Activated T-helper 17 cell treated with anti-CD3 and anti-CD28 coated beads, Interleukin-2, amount 50 U/mL, for 72 hours (primary cell): ENCODE results near the gene ADNP. TPM values are rescaled to one million over a fixed set of nuclear protein-coding genes. Genes with fewer than 3 reads are reported as not detected.
"Not testable (repeated sequence)": the region's sequence is repeated elsewhere in the genome, so short reads cannot be mapped to it uniquely, and the experiment has no call there.

Source experiments
- ATAC-seq: fragments of 150-1000 bp; cut with Tn5 transposase; replicated peaks from 2 replicates; pipeline ENCODE4 v1.10.0; 2021; ENCODE audit warnings: mild to moderate bottlenecking, moderate library complexity
- H3K27ac Mint-ChIP-seq: one replicate; pipeline ENCODE4 v1.8.0; 2022; ENCODE audit warnings: mixed read lengths
- H3K27me3 Mint-ChIP-seq: one replicate; pipeline ENCODE4 v1.8.0; 2022; ENCODE audit warnings: mixed read lengths
- H3K36me3 Mint-ChIP-seq: one replicate; pipeline ENCODE4 v1.8.0; 2022; ENCODE audit warnings: low read depth, mild to moderate bottlenecking, mixed read lengths
- H3K4me1 Mint-ChIP-seq: one replicate; pipeline ENCODE4 v1.8.0; 2022; ENCODE audit warnings: mixed read lengths
- H3K4me3 Mint-ChIP-seq: one replicate; pipeline ENCODE4 v1.8.0; 2022; ENCODE audit warnings: mild to moderate bottlenecking, mixed read lengths
- H3K9me3 Mint-ChIP-seq: one replicate; pipeline ENCODE4 v1.8.0; 2022; ENCODE audit warnings: mixed read lengths
- total RNA-seq, 2 donors: library from RNA; stranded (reverse); gene quantifications; one replicate each; pipeline ENCODE4 v1.2.3, GENCODE V29; 2022

The ADNP gene
- total RNA-seq: 10 to 100 TPM; 57.9 to 75.4 TPM

GRCh38 chr20:50931306-50932015 is at the start of gene ADNP:
TSS of gene ADNP (minus strand) at chr20:50931437. CDS start at chr20:50903996, 27,441 bp downstream.
- peak; percentile 75 for ATAC-seq
- no peaks in the 10 kb centered on the region for H3K27me3 Mint-ChIP-seq
- H3K4me1 Mint-ChIP-seq: peaks cover 24% of the 10 kb centered on the region
- no peaks in the 10 kb centered on the region for H3K9me3 Mint-ChIP-seq
- peaks cover 94% of the 10 kb centered on the region for H3K36me3 Mint-ChIP-seq
- H3K4me3 Mint-ChIP-seq: peak within 1 kb of the TSS; percentile 94
- H3K27ac Mint-ChIP-seq: peak within 1 kb of the TSS; percentile 97

GRCh38 chr20:50980071-50980681 is 48.9 kb upstream of the ADNP start:
- ATAC-seq: peak; percentile 90
- Mint-ChIP-seq H3K9me3 (no peaks in the 10 kb centered on the region), H3K4me3 (peak overlapping the region; percentile 58), H3K27me3 (peaks cover 34% of the 10 kb centered on the region), H3K36me3 (no peaks in the 10 kb centered on the region), H3K27ac (peak overlapping the region; percentile 90), H3K4me1 (peaks cover 15% of the 10 kb centered on the region)

DNA sequence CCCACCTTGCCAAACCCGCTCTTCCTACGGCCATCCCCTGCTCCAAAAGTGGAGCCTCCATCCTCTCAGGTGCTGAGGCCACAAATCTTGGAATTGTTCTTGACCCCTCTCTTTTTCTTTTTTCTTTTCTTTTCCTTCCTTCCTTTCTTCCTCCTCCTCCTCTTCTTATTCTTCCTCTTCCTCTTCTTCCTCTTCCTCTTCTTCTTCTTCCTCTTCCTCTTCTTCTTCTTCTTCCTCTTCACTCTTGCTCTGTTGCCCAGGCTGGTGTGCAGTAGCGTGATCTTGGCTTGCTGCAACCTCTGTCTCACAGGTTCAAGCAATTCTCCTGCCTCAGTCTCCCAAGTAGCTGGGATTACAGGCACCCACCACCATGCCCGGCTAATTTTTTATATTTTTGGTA is 47.3 kb upstream of the ADNP start:
- not testable (repeated sequence) for H3K36me3 Mint-ChIP-seq
- peak overlapping the region; percentile 90 for H3K27ac Mint-ChIP-seq

GRCh38 chr20:50977066-50978021 is 46.1 kb upstream of the ADNP start:
- H3K27ac Mint-ChIP-seq: no peak overlapping the region
- H3K4me1 Mint-ChIP-seq: peaks cover 15% of the 10 kb centered on the region
- H3K36me3 Mint-ChIP-seq: no peaks in the 10 kb centered on the region
- H3K27me3 Mint-ChIP-seq: peaks cover 26% of the 10 kb centered on the region
- no peak overlapping the region for H3K4me3 Mint-ChIP-seq
- no peak for ATAC-seq
- no peaks in the 10 kb centered on the region for H3K9me3 Mint-ChIP-seq

More for the DNA sequence above, 47.3 kb upstream of the ADNP start:
- H3K4me3 Mint-ChIP-seq, H3K9me3 Mint-ChIP-seq, ATAC-seq: not testable (repeated sequence)
- Mint-ChIP-seq H3K27me3 (peaks cover 35% of the 10 kb centered on the region), H3K4me1 (peaks cover 15% of the 10 kb centered on the region)

- Mint-ChIP-seq H3K27ac (no peak overlapping the region), H3K4me3 (no peak overlapping the region), H3K27me3 (peaks cover 29% of the 10 kb centered on the region), H3K36me3 (no peaks in the 10 kb centered on the region), H3K9me3 (no peaks in the 10 kb centered on the region), H3K4me1 (peaks cover 15% of the 10 kb centered on the region)
- ATAC-seq: no peak
Measured at GRCh38 chr20:50975701-50976330, 44.6 kb upstream of the ADNP start.

- H3K4me3 Mint-ChIP-seq: no peak overlapping the region
- no peaks in the 10 kb centered on the region for H3K36me3 Mint-ChIP-seq
- no peaks in the 10 kb centered on the region for H3K9me3 Mint-ChIP-seq
- ATAC-seq: no peak
- peaks cover 6% of the 10 kb centered on the region for H3K27me3 Mint-ChIP-seq
- no peaks in the 10 kb centered on the region for H3K4me1 Mint-ChIP-seq
- H3K27ac Mint-ChIP-seq: no peak overlapping the region
Measured at GRCh38 chr20:50969912-50970311, 38.7 kb upstream of the ADNP start.

DNA sequence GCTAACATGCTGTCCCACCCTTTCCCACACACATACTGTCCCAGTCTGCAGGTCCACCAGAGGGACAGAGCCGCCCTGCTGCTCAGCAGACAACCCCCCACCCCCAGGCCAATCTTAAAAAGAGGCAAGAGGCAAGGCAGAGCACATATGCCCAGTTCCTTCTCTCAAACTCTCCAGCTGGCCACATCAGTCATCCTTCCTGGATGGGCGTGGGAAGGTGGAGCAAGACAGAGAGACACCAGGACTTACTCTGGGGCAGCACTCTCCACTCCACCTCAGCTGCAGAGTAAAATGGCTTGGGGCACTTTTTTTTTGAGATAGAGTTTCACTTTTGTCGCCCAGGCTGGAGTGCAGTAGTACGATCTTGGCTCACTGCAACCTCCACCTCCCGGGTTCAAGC is 38.2 kb upstream of the ADNP start:
- H3K27ac Mint-ChIP-seq: no peak overlapping the region
- H3K9me3 Mint-ChIP-seq: no peaks in the 10 kb centered on the region
- ATAC-seq: no peak
- H3K4me1 Mint-ChIP-seq: no peaks in the 10 kb centered on the region
- H3K36me3 Mint-ChIP-seq: no peaks in the 10 kb centered on the region
- H3K4me3 Mint-ChIP-seq: no peak overlapping the region
- H3K27me3 Mint-ChIP-seq: peaks cover 2% of the 10 kb centered on the region

DNA sequence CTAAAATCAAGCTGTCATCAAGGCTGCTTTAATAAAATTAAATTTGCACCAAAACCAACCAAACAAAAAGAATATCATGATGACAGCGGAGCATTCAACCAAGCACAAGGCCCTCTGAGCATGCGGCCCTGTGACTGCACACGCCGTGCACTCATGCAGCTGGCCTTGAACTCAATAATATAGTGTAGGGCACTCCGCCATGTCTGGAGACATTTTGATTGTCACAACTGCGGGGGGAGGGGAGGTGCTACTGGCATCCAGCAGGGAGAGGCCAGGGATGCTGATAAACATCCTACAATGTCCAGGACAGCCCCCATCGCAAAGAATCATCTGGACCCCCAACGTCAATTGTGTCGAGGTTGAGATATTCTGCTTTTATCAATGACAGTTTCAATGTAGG is 37.1 kb upstream of the ADNP start:
- H3K27ac Mint-ChIP-seq: no peak overlapping the region
- H3K36me3 Mint-ChIP-seq: no peaks in the 10 kb centered on the region
- no peaks in the 10 kb centered on the region for H3K9me3 Mint-ChIP-seq
- peaks cover 2% of the 10 kb centered on the region for H3K27me3 Mint-ChIP-seq
- no peak for ATAC-seq
- no peaks in the 10 kb centered on the region for H3K4me1 Mint-ChIP-seq
- H3K4me3 Mint-ChIP-seq: no peak overlapping the region

- Mint-ChIP-seq H3K36me3 (no peaks in the 10 kb centered on the region), H3K27ac (no peak overlapping the region), H3K9me3 (no peaks in the 10 kb centered on the region), H3K4me1 (no peaks in the 10 kb centered on the region), H3K4me3 (no peak overlapping the region), H3K27me3 (peaks cover 2% of the 10 kb centered on the region)
- ATAC-seq: no peak
Measured at GRCh38 chr20:50967586-50967985, 36.3 kb upstream of the ADNP start.

- ATAC-seq: no peak
- H3K27ac Mint-ChIP-seq: peak overlapping the region; percentile 100
- peaks cover 14% of the 10 kb centered on the region for H3K4me1 Mint-ChIP-seq
Measured at GRCh38 chr20:50959543-50960126, 28.4 kb upstream of the ADNP start.

DNA sequence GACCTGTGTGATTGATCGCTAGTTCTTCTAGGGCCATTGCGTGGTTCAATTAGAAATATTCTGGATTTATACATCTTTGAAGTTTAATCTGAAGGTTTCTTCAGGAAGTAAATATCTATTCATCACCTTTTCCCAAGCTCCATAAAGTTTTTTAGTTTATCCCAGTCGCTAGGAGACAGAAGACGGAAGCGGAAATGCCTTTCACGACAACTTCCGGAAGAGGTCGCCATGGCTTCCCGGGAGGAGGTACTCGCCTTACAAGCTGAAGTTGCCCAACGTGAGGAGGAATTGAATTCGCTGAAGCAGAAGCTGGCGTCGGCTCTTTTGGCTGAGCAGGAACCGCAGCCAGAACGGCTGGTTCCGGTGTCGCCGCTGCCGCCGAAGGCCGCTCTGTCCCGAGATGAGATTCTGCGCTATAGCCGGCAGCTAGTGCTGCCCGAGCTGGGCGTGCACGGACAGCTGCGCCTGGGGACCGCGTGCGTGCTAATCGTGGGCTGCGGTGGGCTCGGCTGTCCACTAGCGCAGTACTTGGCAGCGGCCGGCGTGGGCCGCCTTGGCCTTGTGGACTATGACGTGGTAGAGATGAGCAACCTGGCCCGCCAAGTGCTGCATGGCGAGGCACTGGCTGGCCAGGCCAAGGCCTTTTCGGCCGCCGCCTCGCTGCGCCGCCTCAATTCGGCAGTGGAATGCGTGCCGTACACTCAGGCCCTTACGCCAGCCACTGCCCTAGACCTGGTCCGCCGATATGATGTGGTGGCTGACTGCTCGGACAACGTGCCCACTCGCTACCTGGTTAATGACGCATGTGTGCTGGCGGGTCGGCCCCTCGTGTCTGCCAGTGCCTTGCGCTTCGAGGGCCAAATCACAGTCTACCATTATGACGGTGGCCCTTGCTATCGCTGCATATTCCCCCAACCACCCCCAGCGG is 27.6 kb upstream of the ADNP start, which contains the start of gene MOCS3:
MOCS3 (plus strand) TSS at position 204 of the 928 bp plus-strand sequence; CDS start at position 229, 25 bp downstream.
- Mint-ChIP-seq H3K27ac (peak within 1 kb of the TSS; percentile 100), H3K4me1 (peaks cover 14% of the 10 kb centered on the region), H3K4me3 (peak within 1 kb of the TSS; percentile 97), H3K36me3 (peaks cover 79% of the 10 kb centered on the region), H3K27me3 (no peaks in the 10 kb centered on the region), H3K9me3 (no peaks in the 10 kb centered on the region)
- ATAC-seq: peak; percentile 85

More at GRCh38 chr20:50959543-50960126, 28.4 kb upstream of the ADNP start:
- H3K36me3 Mint-ChIP-seq: peaks cover 71% of the 10 kb centered on the region
- no peaks in the 10 kb centered on the region for H3K9me3 Mint-ChIP-seq
- no peaks in the 10 kb centered on the region for H3K27me3 Mint-ChIP-seq
- H3K4me3 Mint-ChIP-seq: peak overlapping the region; percentile 97

DNA sequence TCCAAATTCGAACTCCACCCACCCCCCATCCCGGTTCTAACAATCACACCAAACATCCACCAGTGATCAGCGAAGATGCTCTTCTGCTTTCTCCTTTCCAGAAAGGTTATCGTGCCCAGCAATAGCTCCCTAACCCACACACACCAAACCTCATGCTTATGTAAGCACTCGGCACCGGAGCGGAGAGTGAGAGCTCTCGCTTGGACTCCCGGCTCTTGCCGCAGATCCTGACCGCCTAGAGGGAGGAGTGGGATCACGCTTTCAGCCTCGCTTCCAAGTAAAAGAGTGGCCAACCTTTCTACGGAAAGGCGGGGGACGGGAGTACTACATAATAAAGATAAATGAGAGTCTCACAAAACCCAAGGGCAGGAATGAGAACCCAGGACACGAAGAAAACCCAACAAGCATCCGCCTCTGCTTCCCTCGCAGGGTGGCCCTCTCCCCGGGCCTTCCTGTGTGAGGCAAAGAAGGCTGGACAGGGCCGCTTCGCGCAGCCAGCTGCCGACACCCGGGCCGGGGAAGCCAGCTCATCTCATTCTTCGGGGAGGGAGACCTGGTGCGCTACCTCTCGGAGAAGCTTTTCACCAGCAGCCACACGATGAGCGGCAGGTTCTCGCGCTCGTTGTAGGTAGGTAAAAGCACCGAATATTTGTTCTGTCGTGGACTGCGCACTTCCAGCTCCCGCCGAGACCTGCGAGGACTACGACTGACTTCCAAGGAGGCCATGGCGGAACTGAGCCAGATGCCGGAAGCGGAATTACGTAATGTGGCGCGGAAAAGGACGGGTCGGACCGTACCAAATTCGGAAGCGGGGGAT is 26.8 kb upstream of the ADNP start, which contains the start of gene DPM1:
DPM1 (minus strand) TSS at position 735 of the 817 bp plus-strand sequence; CDS start at position 726, 9 bp downstream.
- Mint-ChIP-seq H3K4me3 (peak within 1 kb of the TSS; percentile 97), H3K9me3 (no peaks in the 10 kb centered on the region), H3K4me1 (peaks cover 14% of the 10 kb centered on the region), H3K27me3 (no peaks in the 10 kb centered on the region), H3K27ac (peak within 1 kb of the TSS; percentile 100), H3K36me3 (peaks cover 88% of the 10 kb centered on the region)
- peak; percentile 89 for ATAC-seq
